K562 (cell line): Measurements from ENCODE around the gene IRGQ. TPM values are rescaled to one million over a fixed set of nuclear protein-coding genes. Genes with fewer than 3 reads are reported as not detected.
A peak's percentile ranks its signal among the peaks of the same experiment; 100 is the strongest.

Experiments
- CCAR2 ChIP-seq: fragments of 200-400 bp; formaldehyde crosslinking; IDR thresholded peaks from 2 replicates; pipeline ENCODE4 v1.6.1; 2017; ENCODE audit warnings: mild to moderate bottlenecking, low read depth, low read length
- CREM ChIP-seq: IDR thresholded peaks from 2 replicates; pipeline ENCODE4 v1.6.1; 2014; ENCODE audit warnings: antibody characterized with exemption, low read depth
- E4F1 ChIP-seq: fragments of 250-450 bp; sonication (Bioruptor Pico); IDR thresholded peaks from 2 replicates; pipeline ENCODE4 v1.5.0; 2021; ENCODE audit warnings: mild to moderate bottlenecking, borderline replicate concordance
- KLF10 ChIP-seq: fragments of 250-450 bp; sonication (Bioruptor Pico); IDR thresholded peaks from 2 replicates; pipeline ENCODE4 v1.6.1; 2021; ENCODE audit warnings: matching md5 sums
- NFXL1 ChIP-seq: fragments of 450-650 bp; formaldehyde crosslinking; IDR thresholded peaks from 2 replicates; pipeline ENCODE4 v1.4.0; 2021; ENCODE audit warnings: mild to moderate bottlenecking
- SAP30 ChIP-seq: fragments of 200-600 bp; sonication (generic); IDR thresholded peaks from 2 replicates; pipeline ENCODE4 v1.6.1; 2012; ENCODE audit warnings: borderline replicate concordance, low read depth, mild to moderate bottlenecking, moderate library complexity, low read length, control low read depth, inconsistent platforms; ENCODE audit not compliant: insufficient read depth, poor library complexity, severe bottlenecking
- TBP ChIP-seq: optimal IDR thresholded peaks from 2 replicates; pipeline ENCODE3; 2011; ENCODE audit warnings: low read depth, low read length, improper control_type of control experiment
- U2AF2 ChIP-seq: fragments of 200-400 bp; formaldehyde crosslinking; optimal IDR thresholded peaks from 2 replicates; pipeline ENCODE3; 2017; ENCODE audit warnings: low read depth, mild to moderate bottlenecking, low read length
- ZBTB2 ChIP-seq: fragments of 450-650 bp; IDR thresholded peaks from 2 replicates; pipeline ENCODE4 v1.6.1; 2016; ENCODE audit warnings: antibody characterized with exemption
- polyA plus RNA-seq, 8 experiments: library from polyadenylated mRNA; depleted of rRNA in 4 of 8; stranded (reverse) in 5 of 8; unstranded in 3 of 8; fragments of >200 nt; fragmentation: Nextera tagmentation in 2 of 8; fragmentation: Illumina TruSeq in 1 of 8; extraction: Ambion mirVana in 2 of 8; extraction: Trizol in 1 of 8; gene quantifications; 2 replicates each; pipeline versions ENCODE4 v1.2.1 to v1.2.3, GENCODE V29; 2011 to 2014; ENCODE audit warnings: inconsistent platforms in 1 of 8, missing spikeins in 1 of 8
- total RNA-seq, 7 experiments: library from RNA; depleted of rRNA in 6 of 7; stranded (reverse); fragments of >200 nt in 6 of 7; fragmentation: Illumina TruSeq in 2 of 7; extraction: Trizol in 2 of 7; gene quantifications; 2 replicates each; pipeline versions ENCODE4 v1.2.1 to v1.2.3, GENCODE V29; 2011 to 2021; ENCODE audit warnings: low replicate concordance in 1 of 7

Gene IRGQ
- total and polyA plus RNA-seq, 9 of the 15 experiments (the other 6 are each of a cell fraction or from before 2014, with no cell fraction given): 3.5 to 19.2 (median 7.9) TPM

GRCh38 chr19:43594710-43595604 lies 977 bp downstream of the IRGQ start (continued):
- TF ChIP-seq E4F1 (CRISPR knock-in tag) (no peak), KLF10 (CRISPR knock-in tag) (no peak), NFXL1 (CRISPR knock-in tag) (no peak), TBP (peak; percentile 24), U2AF2 (no peak), SAP30 (peak; percentile 53), ZBTB2 (no peak), CREM (peak; percentile 48), CCAR2 (no peak)
